Memory B cell (primary cell): ENCODE measurements around the gene IL6.
"Not testable (repeated sequence)": the region's sequence is repeated elsewhere in the genome, so short reads cannot be mapped to it uniquely, and the experiment has no call there.

ENCODE experiments used
- ATAC-seq: fragments of 150-1000 bp; cut with Tn5 transposase; 2 replicates; pipeline ENCODE4 v1.10.0; 2021; ENCODE audit warnings: low read depth, mild to moderate bottlenecking, moderate library complexity
- DNase-seq, 2 donors: peaks; one replicate each; pipeline ENCODE4 v3.0.0; 2022; ENCODE audit warnings: low spot score in 2 of 2
- H3K27ac Mint-ChIP-seq: one replicate; pipeline ENCODE4 v1.8.0; 2022; ENCODE audit warnings: mild to moderate bottlenecking, moderate library complexity, mixed read lengths
- H3K27me3 Mint-ChIP-seq: one replicate; pipeline ENCODE4 v1.8.0; 2022; ENCODE audit warnings: mixed read lengths
- H3K36me3 Mint-ChIP-seq: one replicate; pipeline ENCODE4 v1.8.0; 2022; ENCODE audit warnings: mild to moderate bottlenecking, mixed read lengths
- H3K4me1 Mint-ChIP-seq: one replicate; pipeline ENCODE4 v1.8.0; 2022; ENCODE audit warnings: mixed read lengths
- H3K4me3 Mint-ChIP-seq: one replicate; pipeline ENCODE4 v1.8.0; 2022; ENCODE audit warnings: mild to moderate bottlenecking, moderate library complexity, mixed read lengths
- H3K9me3 Mint-ChIP-seq: one replicate; pipeline ENCODE4 v1.8.0; 2022; ENCODE audit warnings: mixed read lengths

IL6 gene

GRCh38 chr7:22765609-22766008, 38.6 kb downstream of the IL6 start:
- peak in 1 of 2 donors; percentile 26 for DNase-seq
- Mint-ChIP-seq H3K4me1 (peaks cover 13% of the 10 kb centered on the region), H3K36me3 (no peaks in the 10 kb centered on the region), H3K9me3 (no peaks in the 10 kb centered on the region), H3K27ac (peak overlapping the region; percentile 22), H3K4me3 (no peak overlapping the region), H3K27me3 (no peaks in the 10 kb centered on the region)
- ATAC-seq: peak; percentile 98

DNA sequence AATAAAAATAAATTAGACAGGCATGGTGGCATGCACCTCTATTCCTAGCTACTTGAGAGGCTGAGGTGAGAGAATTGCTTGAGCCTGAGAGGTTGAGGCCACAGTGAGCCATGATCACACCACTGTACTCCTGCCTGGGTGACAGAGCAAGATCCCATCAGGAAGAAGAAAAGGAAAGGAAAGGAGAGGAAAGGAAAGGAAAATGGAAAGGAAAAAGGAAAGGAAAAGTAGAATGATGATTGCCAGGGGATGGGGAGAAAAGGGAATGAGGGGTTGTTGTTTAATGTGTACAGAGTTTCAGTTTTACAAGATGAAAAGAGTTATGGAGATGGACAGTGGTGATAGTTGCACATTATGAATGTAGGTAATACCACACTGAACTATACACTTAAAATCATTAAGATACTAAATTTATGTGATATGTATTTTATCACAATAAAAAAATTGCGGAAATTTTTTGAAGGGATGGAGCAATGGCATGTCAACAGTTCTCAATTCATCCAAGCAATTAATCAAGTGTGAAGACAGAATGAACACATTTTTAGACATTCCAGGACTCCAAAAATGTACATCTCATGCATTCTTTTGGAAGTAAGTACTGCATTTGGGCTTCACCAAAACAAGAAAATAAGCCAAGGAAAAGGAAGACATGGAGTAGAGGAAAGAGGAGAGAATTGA, 44.3 kb downstream of the IL6 start:
- Mint-ChIP-seq H3K4me1 (no peaks in the 10 kb centered on the region), H3K27ac (no peak overlapping the region), H3K36me3 (peaks cover 3% of the 10 kb centered on the region), H3K4me3 (no peak overlapping the region), H3K9me3 (no peaks in the 10 kb centered on the region), H3K27me3 (peaks cover 5% of the 10 kb centered on the region)
- ATAC-seq (no peak), DNase-seq (no peak)

GRCh38 chr7:22771872-22772228, 44.9 kb downstream of the IL6 start:
- Mint-ChIP-seq H3K4me3 (no peak overlapping the region), H3K9me3 (no peaks in the 10 kb centered on the region), H3K27me3 (peaks cover 5% of the 10 kb centered on the region), H3K4me1 (no peaks in the 10 kb centered on the region), H3K36me3 (peaks cover 3% of the 10 kb centered on the region), H3K27ac (no peak overlapping the region)
- no peak for ATAC-seq
- DNase-seq: no peak

DNA sequence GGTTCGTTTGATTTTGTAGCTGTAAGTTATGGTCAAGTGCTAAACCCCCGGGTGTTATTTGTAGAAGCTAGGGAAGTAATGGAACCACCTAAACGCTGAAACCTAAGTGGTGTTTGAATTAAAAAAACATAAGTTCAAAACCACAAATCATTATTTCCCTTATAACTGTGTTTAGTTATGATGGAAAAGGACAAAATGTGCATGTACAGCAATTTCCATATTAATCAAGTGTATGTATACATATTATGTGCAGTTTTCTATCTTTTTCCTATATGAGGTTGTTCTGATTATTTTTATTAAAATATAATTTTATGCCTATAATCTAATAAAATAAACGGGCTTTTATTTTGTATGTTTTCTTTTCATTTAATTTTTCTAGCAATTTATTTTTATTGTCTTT, 45.9 kb downstream of the IL6 start:
- DNase-seq (no peak), ATAC-seq (no peak)
- Mint-ChIP-seq H3K4me1 (no peaks in the 10 kb centered on the region), H3K27ac (no peak overlapping the region), H3K36me3 (peaks cover 3% of the 10 kb centered on the region), H3K4me3 (no peak overlapping the region), H3K9me3 (no peaks in the 10 kb centered on the region), H3K27me3 (peaks cover 5% of the 10 kb centered on the region)

DNA sequence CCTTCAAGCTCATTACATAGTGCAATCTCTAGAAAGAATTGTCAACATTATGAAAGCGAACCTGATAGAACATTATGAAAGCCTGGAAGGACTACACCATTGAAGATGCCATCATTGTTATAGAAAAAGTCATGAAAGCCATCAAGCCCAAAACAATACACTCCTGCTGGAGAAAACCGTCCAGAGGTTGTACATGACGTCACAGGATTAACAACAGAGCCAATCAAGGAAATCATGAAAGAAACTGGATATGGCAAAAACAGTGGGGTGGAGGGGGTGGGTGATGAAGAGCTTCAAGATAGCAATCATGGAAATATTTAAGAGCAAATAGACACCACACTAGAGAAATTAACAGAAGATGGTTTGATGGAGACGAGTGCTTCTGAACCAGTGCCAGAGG, 50.0 kb downstream of the IL6 start:
- Mint-ChIP-seq H3K4me3 (no peak overlapping the region), H3K36me3 (no peaks in the 10 kb centered on the region), H3K27ac (no peak overlapping the region), H3K4me1 (no peaks in the 10 kb centered on the region), H3K9me3 (no peaks in the 10 kb centered on the region), H3K27me3 (no peaks in the 10 kb centered on the region)
- DNase-seq: no peak
- ATAC-seq: no peak

DNA sequence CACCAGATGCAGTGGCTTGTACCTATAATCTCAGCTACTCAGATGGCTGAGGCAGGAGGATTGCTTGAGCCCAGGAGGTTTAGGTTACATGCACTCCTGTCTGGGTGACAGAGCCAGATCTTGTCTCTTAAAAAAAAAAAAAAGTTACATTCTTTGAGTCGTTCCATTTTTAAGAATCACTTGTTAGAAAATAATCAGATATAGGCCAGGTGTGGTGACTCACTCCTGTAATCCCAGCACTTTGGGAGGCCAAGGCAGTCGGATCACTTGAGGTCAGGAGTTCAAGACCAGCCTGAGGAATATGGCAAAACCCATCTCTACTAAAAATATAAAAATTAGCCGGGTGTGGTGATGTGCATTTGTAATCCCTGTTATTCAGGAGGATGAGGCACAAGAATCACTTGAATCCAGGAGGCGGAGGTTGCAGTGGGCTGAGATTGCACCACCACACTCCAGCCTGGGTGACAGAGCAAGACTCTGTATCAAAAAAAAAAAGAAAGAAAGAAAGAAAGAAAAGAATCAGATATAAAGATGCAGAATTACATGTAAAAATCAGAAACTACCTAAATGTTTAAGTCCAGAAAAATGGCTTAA, 52.8 kb downstream of the IL6 start:
- H3K36me3 Mint-ChIP-seq, H3K4me3 Mint-ChIP-seq, H3K4me1 Mint-ChIP-seq: not testable (repeated sequence)

DNA sequence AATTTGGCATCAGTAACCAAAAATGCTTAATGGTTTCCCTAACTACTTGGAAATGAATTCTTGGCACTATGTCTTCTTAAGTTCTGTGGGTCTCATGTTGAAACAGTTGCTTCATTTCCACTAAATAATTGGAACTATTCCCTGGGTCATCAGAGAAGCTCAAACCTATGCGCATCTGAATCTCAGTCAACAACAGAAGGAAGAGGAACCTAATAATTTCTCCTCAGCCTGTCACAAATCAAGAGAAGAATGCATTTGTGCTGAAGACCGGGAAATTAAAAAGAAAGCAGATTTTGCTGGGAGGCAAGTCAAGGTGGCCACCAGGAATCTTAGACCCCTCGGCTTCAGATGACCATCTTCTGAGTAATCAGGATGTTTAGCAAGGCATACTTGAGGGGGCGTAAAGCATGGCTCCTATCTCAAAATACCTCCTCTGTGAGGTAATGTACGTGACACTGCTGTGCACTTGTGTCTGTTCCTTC, 54.3 kb downstream of the IL6 start:
- DNase-seq: no peak
- H3K9me3 Mint-ChIP-seq: no peaks in the 10 kb centered on the region
- no peak for ATAC-seq
- no peaks in the 10 kb centered on the region for H3K27me3 Mint-ChIP-seq
- H3K4me1 Mint-ChIP-seq: peaks cover 3% of the 10 kb centered on the region
- no peaks in the 10 kb centered on the region for H3K36me3 Mint-ChIP-seq
- no peak overlapping the region for H3K27ac Mint-ChIP-seq
- H3K4me3 Mint-ChIP-seq: no peak overlapping the region

More for the DNA sequence above, 52.8 kb downstream of the IL6 start:
- DNase-seq, ATAC-seq, H3K27me3 Mint-ChIP-seq, H3K9me3 Mint-ChIP-seq, H3K27ac Mint-ChIP-seq: not testable (repeated sequence)
